ENCODE data around the gene CNGB1.

The CNGB1 gene

GRCh38 chr16:57940382-57940966, 30.5 kb downstream of the CNGB1 start:
- no peaks in the 10 kb centered on the region for H3K9me3 ChIP-seq (ENCODE audit: low read length)
- no peak overlapping the region for H3K9ac ChIP-seq (ENCODE audit: low read length)
- no peaks in the 10 kb centered on the region for H3K9me2 ChIP-seq (ENCODE audit: low read depth, low read length)
- no peaks in the 10 kb centered on the region for H3F3A ChIP-seq (ENCODE audit: insufficient read depth, low read length)
- H3K27me3 ChIP-seq (ENCODE audit: insufficient read depth, low read length) = no peaks in the 10 kb centered on the region
- H3K4me3 ChIP-seq (ENCODE audit: low read depth, low read length, poor library complexity, severe bottlenecking) = no peak overlapping the region
- H3K79me2 ChIP-seq (ENCODE audit: insufficient read depth, low read length) = no peaks in the 10 kb centered on the region
- TF ChIP-seq EZH2 (IDR thresholded peaks at IDR 0.05; ENCODE audit: borderline replicate concordance, low read length) (no peak), CTCF (IDR thresholded peaks at IDR 0.05; ENCODE audit: low read length) (no peak)
- H3K27ac ChIP-seq (ENCODE audit: low read depth, low read length, poor library complexity, severe bottlenecking) = no peak overlapping the region
- no peaks in the 10 kb centered on the region for H4K20me1 ChIP-seq (ENCODE audit: insufficient read depth, low read length)
- H2AFZ ChIP-seq (ENCODE audit: low read length) = no peak overlapping the region
- no peaks in the 10 kb centered on the region for H3K36me3 ChIP-seq (ENCODE audit: insufficient read depth, low read length)
- H3K4me1 ChIP-seq (ENCODE audit: insufficient read depth, low read length, severe bottlenecking) = no peaks in the 10 kb centered on the region
- no peak overlapping the region for H3K4me2 ChIP-seq (ENCODE audit: low read length)

- Histone ChIP-seq H2AFZ (ENCODE audit: low read length) (no peak overlapping the region), H3K4me2 (ENCODE audit: low read length) (no peak overlapping the region), H3K4me1 (ENCODE audit: insufficient read depth, low read length, severe bottlenecking) (no peaks in the 10 kb centered on the region), H3K9me3 (ENCODE audit: low read length) (no peaks in the 10 kb centered on the region), H3K79me2 (ENCODE audit: insufficient read depth, low read length) (no peaks in the 10 kb centered on the region), H4K20me1 (ENCODE audit: insufficient read depth, low read length) (no peaks in the 10 kb centered on the region), H3K27me3 (ENCODE audit: insufficient read depth, low read length) (no peaks in the 10 kb centered on the region), H3F3A (ENCODE audit: insufficient read depth, low read length) (no peaks in the 10 kb centered on the region), H3K27ac (ENCODE audit: low read depth, low read length, poor library complexity, severe bottlenecking) (no peak overlapping the region), H3K4me3 (ENCODE audit: low read depth, low read length, poor library complexity, severe bottlenecking) (no peak overlapping the region), H3K9ac (ENCODE audit: low read length) (no peak overlapping the region), H3K9me2 (ENCODE audit: low read depth, low read length) (no peaks in the 10 kb centered on the region), H3K36me3 (ENCODE audit: insufficient read depth, low read length) (no peaks in the 10 kb centered on the region)
- TF ChIP-seq CTCF (IDR thresholded peaks at IDR 0.05; ENCODE audit: low read length) (no peak), EZH2 (IDR thresholded peaks at IDR 0.05; ENCODE audit: borderline replicate concordance, low read length) (no peak)
Observed at GRCh38 chr16:57939872-57940224, 31.1 kb downstream of the CNGB1 start.

- Histone ChIP-seq H3K4me3 (ENCODE audit: low read depth, low read length, poor library complexity, severe bottlenecking) (no peak overlapping the region), H2AFZ (ENCODE audit: low read length) (no peak overlapping the region), H3K9me3 (ENCODE audit: low read length) (no peaks in the 10 kb centered on the region), H3K4me1 (ENCODE audit: insufficient read depth, low read length, severe bottlenecking) (no peaks in the 10 kb centered on the region), H3K9ac (ENCODE audit: low read length) (no peak overlapping the region), H4K20me1 (ENCODE audit: insufficient read depth, low read length) (no peaks in the 10 kb centered on the region), H3K9me2 (ENCODE audit: low read depth, low read length) (no peaks in the 10 kb centered on the region), H3K36me3 (ENCODE audit: insufficient read depth, low read length) (no peaks in the 10 kb centered on the region), H3F3A (ENCODE audit: insufficient read depth, low read length) (no peaks in the 10 kb centered on the region), H3K27ac (ENCODE audit: low read depth, low read length, poor library complexity, severe bottlenecking) (no peak overlapping the region), H3K4me2 (ENCODE audit: low read length) (no peak overlapping the region), H3K79me2 (ENCODE audit: insufficient read depth, low read length) (no peaks in the 10 kb centered on the region), H3K27me3 (ENCODE audit: insufficient read depth, low read length) (no peaks in the 10 kb centered on the region)
- no peak for TF ChIP-seq CTCF (IDR thresholded peaks at IDR 0.05; ENCODE audit: low read length)
- TF ChIP-seq EZH2 (IDR thresholded peaks at IDR 0.05; ENCODE audit: borderline replicate concordance, low read length) = no peak
Observed at GRCh38 chr16:57938936-57939871, 31.7 kb downstream of the CNGB1 start.

Measured in OCI-LY1 (cell line).